Left renal pelvis (tissue), 4 donors: ENCODE data around the gene CBX1. TPM values are rescaled to one million over a fixed set of nuclear protein-coding genes. Genes with fewer than 3 reads are reported as not detected.
A peak's percentile ranks its signal among the peaks of the same experiment; 100 is the strongest.
"Not testable (repeated sequence)": the region's sequence is repeated elsewhere in the genome, so short reads cannot be mapped to it uniquely, and the experiment has no call there.

Source experiments
- DNase-seq, 4 donors: peaks; one replicate each; pipeline ENCODE4 v3.0.0-alpha.2; 2013; ENCODE audit warnings: low read depth in 4 of 4, low spot score in 3 of 4
- polyA plus RNA-seq, 4 donors: library from polyadenylated mRNA; unstranded; fragments of 120-200 nt; gene quantifications; one replicate each; pipeline ENCODE4 v1.2.1, GENCODE V29; 2013; ENCODE audit not compliant: insufficient read length in 4 of 4

The CBX1 gene
- polyA plus RNA-seq, 4 donors: 170 to 204 (median 197) TPM

- DNase-seq: no peak
Measured at GRCh38 chr17:48123776-48124388, 22.6 kb upstream of the CBX1 start.

- DNase-seq: no peak
Measured at GRCh38 chr17:48123111-48123510, 21.8 kb upstream of the CBX1 start.

- DNase-seq: no peak
Measured at GRCh38 chr17:48122665-48123045, 21.4 kb upstream of the CBX1 start.

- no peak for DNase-seq
Measured at GRCh38 chr17:48121923-48122664, 20.8 kb upstream of the CBX1 start.

- DNase-seq: no peak
Measured at GRCh38 chr17:48113201-48113676, 12.0 kb upstream of the CBX1 start.

- no peak for DNase-seq
Measured at GRCh38 chr17:48111937-48112241, 10.6 kb upstream of the CBX1 start.

GRCh38 chr17:48110761-48111160 is 9.5 kb upstream of the CBX1 start:
- DNase-seq: no peak

GRCh38 chr17:48107137-48108055 is 6.1 kb upstream of the CBX1 start, which contains the start of gene SNX11:
TSS of gene SNX11 (plus strand) at chr17:48107766. CDS start at chr17:48112044, 4,278 bp downstream.
- peak in 3 of 4 donors; percentile 71 to 82 (median 77) for DNase-seq

GRCh38 chr17:48106802-48107136 is 5.5 kb upstream of the CBX1 start:
- no peak for DNase-seq

GRCh38 chr17:48104440-48104839 is 3.2 kb upstream of the CBX1 start:
- DNase-seq: no peak

GRCh38 chr17:48102798-48103715 is 1.8 kb upstream of the CBX1 start:
- DNase-seq: no peak

GRCh38 chr17:48102043-48102750 is 919 bp upstream of the CBX1 start:
- no peak for DNase-seq

- peak in 1 of 4 donors; percentile 43 for DNase-seq
Measured at GRCh38 chr17:48100591-48101011, 677 bp downstream of the CBX1 start.

GRCh38 chr17:48100160-48100559 is 1.1 kb downstream of the CBX1 start:
- no peak for DNase-seq

GRCh38 chr17:48095611-48096010 is 5.7 kb downstream of the CBX1 start:
- no peak for DNase-seq

GRCh38 chr17:48093341-48094045 is 7.8 kb downstream of the CBX1 start:
- no peak for DNase-seq

- no peak for DNase-seq
Measured at GRCh38 chr17:48084932-48085331, 16.3 kb downstream of the CBX1 start.

- DNase-seq: no peak
Measured at GRCh38 chr17:48081858-48082257, 19.4 kb downstream of the CBX1 start.

- DNase-seq: not testable (repeated sequence)
Measured at GRCh38 chr17:48077152-48077551, 24.1 kb downstream of the CBX1 start.
